ENCODE measurements around the gene ARL2BP.
A peak's percentile ranks its signal among the peaks of the same experiment; 100 is the strongest.

The ARL2BP gene

GRCh38 chr16:57236022-57236350, 9.1 kb upstream of the ARL2BP start:
- no peak for DNase-seq

GRCh38 chr16:57238682-57239081, 6.4 kb upstream of the ARL2BP start:
- DNase-seq, result no peak

DNA sequence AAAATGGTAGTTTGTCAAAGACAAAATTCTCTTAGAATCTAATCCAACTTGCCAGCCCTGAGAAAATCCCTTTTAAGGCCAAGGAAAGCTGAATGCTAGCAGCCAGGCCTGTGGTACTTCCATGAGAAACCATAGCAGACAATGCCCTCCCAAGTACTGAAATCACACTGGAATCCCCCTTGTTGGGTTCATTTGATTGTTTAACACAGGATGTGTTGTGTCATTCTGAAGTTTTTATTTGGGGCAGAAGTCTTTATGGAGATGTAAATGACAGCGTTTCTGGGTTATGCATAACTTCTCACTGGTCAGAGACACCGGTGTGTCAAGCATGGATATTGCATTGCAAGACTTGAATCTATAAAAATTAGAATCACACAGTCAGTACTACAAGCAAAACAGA, 6.0 kb upstream of the ARL2BP start:
- DNase-seq, result no peak

DNA sequence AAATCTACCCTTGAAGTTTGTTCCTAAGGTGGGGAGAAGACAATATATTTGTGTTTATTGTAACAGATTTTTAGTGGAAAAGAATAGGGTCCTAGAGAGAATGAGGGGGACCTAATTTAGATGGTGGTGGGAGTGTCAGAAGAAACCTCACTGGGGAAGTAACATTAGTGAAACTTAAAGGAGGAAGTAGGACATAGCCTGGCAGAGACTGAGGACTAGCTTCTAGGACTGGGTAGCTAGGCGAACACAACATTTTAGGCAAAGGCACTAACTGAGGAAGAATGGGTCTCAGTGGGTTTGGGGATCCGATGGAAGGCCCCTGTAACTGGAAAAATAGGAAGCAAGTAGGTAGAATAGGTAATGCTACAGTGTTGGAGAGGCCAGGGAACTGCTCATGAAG, 4.2 kb upstream of the ARL2BP start:
- no peak for DNase-seq

GRCh38 chr16:57242650-57243049, 2.4 kb upstream of the ARL2BP start:
- DNase-seq, result no peak

DNA sequence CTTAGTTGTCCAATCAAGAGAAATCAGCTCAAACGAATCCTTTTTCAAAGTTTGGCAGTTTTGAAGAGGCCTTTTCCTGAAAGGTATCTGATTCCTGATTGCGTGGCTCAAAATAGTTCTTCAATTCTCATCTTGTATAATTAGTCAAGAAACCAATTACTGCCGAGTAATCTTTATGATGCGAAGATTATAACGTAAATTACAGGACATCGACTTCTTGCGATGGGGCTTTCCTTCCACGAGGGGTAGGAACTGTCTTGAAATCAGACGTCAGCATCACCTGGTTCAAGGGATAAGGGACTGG, 644 bp upstream of the ARL2BP start:
- no peak for DNase-seq

DNA sequence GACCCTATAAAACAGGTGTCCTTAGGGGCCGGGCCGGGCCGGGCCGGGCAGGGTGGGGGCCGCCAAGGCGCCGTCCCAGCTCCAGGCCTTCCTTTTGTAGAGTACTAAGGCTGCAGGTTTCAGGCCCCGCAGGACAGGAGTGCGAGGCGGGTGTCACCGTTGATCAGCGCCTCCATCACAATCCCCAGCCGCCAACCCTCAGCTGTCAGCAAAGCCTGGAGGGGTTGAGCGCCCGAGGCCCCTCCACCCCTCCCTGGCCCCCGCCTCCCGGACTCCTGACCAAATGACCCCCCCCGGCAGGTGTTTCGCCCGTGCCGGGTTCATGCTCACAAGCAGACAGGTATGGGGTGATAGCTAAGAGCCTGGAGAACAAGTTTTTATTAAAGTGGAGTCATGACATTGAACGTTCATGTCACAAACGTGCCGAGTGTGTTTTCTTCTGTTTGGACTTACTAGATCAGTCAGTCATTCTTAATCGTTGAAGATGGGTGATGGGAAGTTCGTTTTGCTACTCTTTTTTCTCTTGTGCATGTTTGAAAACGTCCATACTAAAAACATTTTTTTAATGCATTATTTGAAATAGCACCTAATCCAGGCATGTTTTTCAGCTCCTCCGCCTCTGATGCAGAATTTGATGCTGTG, 534 bp downstream of the ARL2BP start:
- DNase-seq, result peak; percentile 1

GRCh38 chr16:57251352-57251751, 6.3 kb downstream of the ARL2BP start:
- no peak for DNase-seq

GRCh38 chr16:57252148-57252721, 7.2 kb downstream of the ARL2BP start:
- no peak for DNase-seq

- DNase-seq, result no peak
These were observed 8.4 kb downstream of the ARL2BP start for GRCh38 chr16:57253466-57253865.

- DNase-seq, result no peak
These were observed 10.8 kb downstream of the ARL2BP start for GRCh38 chr16:57255686-57256415.

GRCh38 chr16:57256601-57257395, 11.7 kb downstream of the ARL2BP start:
- DNase-seq, result no peak

- DNase-seq, result no peak
These were observed 12.5 kb downstream of the ARL2BP start for GRCh38 chr16:57257455-57258070.

- no peak for DNase-seq
These were observed 13.3 kb downstream of the ARL2BP start for GRCh38 chr16:57258226-57258909.

- no peak for DNase-seq
These were observed 13.9 kb downstream of the ARL2BP start for GRCh38 chr16:57258910-57259475.

- peak; percentile 37 for DNase-seq
These were observed 15.4 kb downstream of the ARL2BP start for GRCh38 chr16:57260294-57260929.

DNA sequence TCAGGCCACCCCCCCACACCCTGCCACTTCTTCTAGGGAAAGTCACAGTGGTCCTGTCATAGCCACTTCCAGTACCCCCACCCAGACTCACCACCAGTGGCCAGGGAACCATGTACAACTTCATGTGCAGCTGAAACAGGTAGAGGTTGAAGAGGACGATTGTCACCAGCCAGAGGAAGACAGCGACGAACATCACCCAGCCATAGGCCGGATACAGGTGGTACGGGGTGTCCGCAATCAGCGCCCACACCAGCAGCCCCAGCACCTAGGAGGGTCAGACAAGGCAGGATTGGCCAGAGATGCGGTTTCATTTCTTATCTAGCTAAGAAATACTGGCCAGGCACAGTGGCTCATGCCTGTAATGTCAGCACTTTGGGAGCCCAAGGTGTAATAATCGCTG, 16.7 kb downstream of the ARL2BP start:
- DNase-seq, result no peak

GRCh38 chr16:57262841-57263540, 17.9 kb downstream of the ARL2BP start:
- DNase-seq, result no peak

DNA sequence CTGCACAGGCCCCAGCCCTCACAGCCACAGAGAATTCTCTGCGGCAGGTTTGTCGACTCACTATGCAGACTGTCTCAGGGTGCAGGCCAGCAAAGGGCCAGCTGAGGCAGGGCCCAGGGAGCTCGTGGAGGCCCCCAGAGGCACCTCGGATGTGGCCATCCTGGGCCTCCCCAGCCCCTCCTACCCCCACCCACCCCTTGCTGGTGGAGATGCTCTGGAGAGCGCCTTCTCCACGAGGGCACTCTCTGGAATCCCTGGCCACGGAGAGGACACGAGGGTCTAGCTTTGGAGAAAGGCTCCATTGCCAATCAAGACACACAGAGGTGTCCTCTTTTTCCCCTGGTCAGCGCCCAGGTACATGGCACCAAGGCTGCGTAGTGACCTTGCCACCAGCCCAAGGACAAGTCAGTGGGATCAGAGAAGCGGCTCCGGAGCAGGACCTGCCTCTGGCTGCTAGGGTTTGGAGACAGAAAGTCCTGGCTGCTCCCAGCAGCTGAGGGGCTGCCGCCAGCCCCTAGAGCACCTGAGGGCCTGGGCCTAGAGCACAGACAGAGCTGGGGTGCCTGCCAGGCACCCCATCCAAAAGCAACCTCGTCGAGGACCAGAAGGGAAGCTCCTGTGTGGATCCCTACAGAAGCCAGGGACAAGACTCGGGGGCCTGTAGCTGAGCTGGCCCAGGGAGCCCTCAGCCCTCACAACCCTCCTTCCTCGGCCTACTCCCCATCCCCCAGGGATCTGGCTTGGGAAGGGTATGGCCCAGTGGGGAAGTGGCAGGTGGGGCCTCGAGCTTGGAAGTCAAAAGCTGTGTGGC, 18.7 kb downstream of the ARL2BP start:
- DNase-seq, result no peak

DNA sequence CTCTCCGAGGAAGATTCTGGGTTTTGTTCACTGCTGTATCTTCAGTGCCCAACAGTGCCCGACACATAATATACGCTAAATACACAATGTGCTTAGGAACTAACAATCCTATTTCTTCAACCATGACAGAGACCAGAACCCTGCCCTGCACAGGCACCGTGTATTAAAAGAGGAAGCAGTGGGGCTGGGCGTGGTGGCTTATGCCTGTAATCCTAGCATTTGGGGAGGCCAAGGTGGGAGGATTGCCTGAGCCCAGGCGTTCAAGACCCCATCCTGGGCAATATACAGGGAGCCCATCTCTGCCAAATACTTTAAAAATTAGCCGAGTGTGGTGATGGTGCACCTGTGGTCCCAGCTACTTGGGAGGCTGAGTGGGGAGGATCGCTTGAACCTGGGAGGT, 19.3 kb downstream of the ARL2BP start:
- no peak for DNase-seq

All from CD4-positive, alpha-beta T cell treated with Interleukin-4 for 4 hours (primary cell).